ENCODE data around the gene BARX1. TPM values are rescaled to one million over a fixed set of nuclear protein-coding genes. Genes with fewer than 3 reads are reported as not detected.

BARX1 gene
- total RNA-seq, 5 donors from 2014 or later (not counting 1 experiment from before 2014, with no cell fraction given): not detected

- Mint-ChIP-seq H3K36me3 (no peaks in the 10 kb centered on the region), H3K27me3 (peaks cover 29 to 52% of the 10 kb centered on the region in 2 donors), H3K4me3 (no peak overlapping the region), H3K4me1 (no peaks in the 10 kb centered on the region), H3K27ac (no peak overlapping the region), H3K9me3 (no peaks in the 10 kb centered on the region)
- Histone ChIP-seq H3K27ac (ENCODE audit: low read length) (no peak overlapping the region), H3K4me3 (ENCODE audit: control insufficient read depth in 1 of 2, extremely low read depth in 1 of 2, low read length in 1 of 2) (no peak overlapping the region), H3K4me1 (ENCODE audit: control insufficient read depth in 1 of 2, extremely low read depth in 1 of 2, insufficient read depth in 2 of 2, low read length in 2 of 2) (no peaks in the 10 kb centered on the region), H3K36me3 (ENCODE audit: control insufficient read depth in 2 of 2, extremely low read depth in 1 of 2, insufficient read depth in 1 of 2, low read length in 1 of 2) (no peaks in the 10 kb centered on the region), H3K9me3 (no peaks in the 10 kb centered on the region), H3K27me3 (replicated peaks in 1 of 2; ENCODE audit: control insufficient read depth in 2 of 2, extremely low read depth in 1 of 2, insufficient read depth in 2 of 2, low read length in 1 of 2) (peaks cover 0 to 50% of the 10 kb centered on the region in 2 experiments)
- 31% methylated on average over 5 of the region's 8 CpGs for WGBS (ENCODE audit: insufficient coverage)
- POLR2A ChIA-PET: no interaction called here
- no peak for DNase-seq
- no peak for ATAC-seq (replicated peaks in 1 of 4)
- CTCF ChIA-PET: no interaction called here
Measured at GRCh38 chr9:93930070-93930469, 25.1 kb downstream of the BARX1 start.

GRCh38 chr9:93929231-93929630 is 25.9 kb downstream of the BARX1 start:
- Mint-ChIP-seq H3K36me3 (no peaks in the 10 kb centered on the region), H3K27ac (no peak overlapping the region), H3K4me3 (no peak overlapping the region), H3K9me3 (no peaks in the 10 kb centered on the region), H3K27me3 (peaks cover 25 to 47% of the 10 kb centered on the region in 2 donors), H3K4me1 (no peaks in the 10 kb centered on the region)
- Histone ChIP-seq H3K4me1 (ENCODE audit: control insufficient read depth in 1 of 2, extremely low read depth in 1 of 2, insufficient read depth in 2 of 2, low read length in 2 of 2) (no peaks in the 10 kb centered on the region), H3K36me3 (ENCODE audit: control insufficient read depth in 2 of 2, extremely low read depth in 1 of 2, insufficient read depth in 1 of 2, low read length in 1 of 2) (no peaks in the 10 kb centered on the region), H3K27ac (ENCODE audit: low read length) (no peak overlapping the region), H3K4me3 (ENCODE audit: control insufficient read depth in 1 of 2, extremely low read depth in 1 of 2, low read length in 1 of 2) (no peak overlapping the region), H3K9me3 (no peaks in the 10 kb centered on the region), H3K27me3 (replicated peaks in 1 of 2; ENCODE audit: control insufficient read depth in 2 of 2, extremely low read depth in 1 of 2, insufficient read depth in 2 of 2, low read length in 1 of 2) (peaks cover 0 to 45% of the 10 kb centered on the region in 2 experiments)
- ATAC-seq (replicated peaks in 1 of 4) (no peak), DNase-seq (no peak)
- POLR2A ChIA-PET: no interaction called here
- CTCF ChIA-PET: no interaction called here
- WGBS (ENCODE audit: insufficient coverage): no CpG with 5 or more reads among the region's 1 CpG

- no peak for DNase-seq
- Mint-ChIP-seq H3K4me3 (no peak overlapping the region), H3K36me3 (no peaks in the 10 kb centered on the region), H3K27me3 (peaks cover 7 to 12% of the 10 kb centered on the region in 2 donors), H3K9me3 (no peaks in the 10 kb centered on the region), H3K4me1 (no peaks in the 10 kb centered on the region), H3K27ac (no peak overlapping the region)
- CTCF ChIA-PET: no interaction called here
- WGBS (ENCODE audit: insufficient coverage): 67% methylated on average over 1 of the region's 4 CpGs
- peaks cover 0 to 12% of the 10 kb centered on the region in 2 experiments for H3K27me3 ChIP-seq (replicated peaks in 1 of 2; ENCODE audit: control insufficient read depth in 2 of 2, extremely low read depth in 1 of 2, insufficient read depth in 2 of 2, low read length in 1 of 2)
- H3K27ac ChIP-seq (ENCODE audit: low read length): no peak overlapping the region
- no peak overlapping the region for H3K4me3 ChIP-seq (ENCODE audit: control insufficient read depth in 1 of 2, extremely low read depth in 1 of 2, low read length in 1 of 2)
- POLR2A ChIA-PET: no interaction called here
- no peaks in the 10 kb centered on the region for H3K36me3 ChIP-seq (ENCODE audit: control insufficient read depth in 2 of 2, extremely low read depth in 1 of 2, insufficient read depth in 1 of 2, low read length in 1 of 2)
- no peak for ATAC-seq (replicated peaks in 1 of 4)
- no peaks in the 10 kb centered on the region for H3K9me3 ChIP-seq
- no peaks in the 10 kb centered on the region for H3K4me1 ChIP-seq (ENCODE audit: control insufficient read depth in 1 of 2, extremely low read depth in 1 of 2, insufficient read depth in 2 of 2, low read length in 2 of 2)
Measured at GRCh38 chr9:93922535-93922934, 32.6 kb downstream of the BARX1 start.

GRCh38 chr9:93920131-93920800 is 34.9 kb downstream of the BARX1 start:
- Mint-ChIP-seq H3K27ac (no peak overlapping the region), H3K4me3 (no peak overlapping the region), H3K27me3 (peaks cover 0 to 4% of the 10 kb centered on the region in 2 donors), H3K9me3 (no peaks in the 10 kb centered on the region), H3K4me1 (no peaks in the 10 kb centered on the region), H3K36me3 (no peaks in the 10 kb centered on the region)
- H3K4me1 ChIP-seq (ENCODE audit: control insufficient read depth in 1 of 2, extremely low read depth in 1 of 2, insufficient read depth in 2 of 2, low read length in 2 of 2): no peaks in the 10 kb centered on the region
- no peaks in the 10 kb centered on the region for H3K36me3 ChIP-seq (ENCODE audit: control insufficient read depth in 2 of 2, extremely low read depth in 1 of 2, insufficient read depth in 1 of 2, low read length in 1 of 2)
- peaks cover 0 to 8% of the 10 kb centered on the region in 2 experiments for H3K27me3 ChIP-seq (replicated peaks in 1 of 2; ENCODE audit: control insufficient read depth in 2 of 2, extremely low read depth in 1 of 2, insufficient read depth in 2 of 2, low read length in 1 of 2)
- ATAC-seq (replicated peaks in 1 of 4) (no peak), DNase-seq (no peak)
- POLR2A ChIA-PET: no interaction called here
- CTCF ChIA-PET: no interaction called here
- H3K4me3 ChIP-seq (ENCODE audit: control insufficient read depth in 1 of 2, extremely low read depth in 1 of 2, low read length in 1 of 2): no peak overlapping the region
- WGBS (ENCODE audit: insufficient coverage): 72% methylated on average over 14 of the region's 21 CpGs
- no peaks in the 10 kb centered on the region for H3K9me3 ChIP-seq
- no peak overlapping the region for H3K27ac ChIP-seq (ENCODE audit: low read length)

- WGBS (ENCODE audit: insufficient coverage): 61% methylated on average over 6 of the region's 8 CpGs
Measured at GRCh38 chr9:93918061-93918460, 37.1 kb downstream of the BARX1 start.

GRCh38 chr9:93917121-93917853 is 37.9 kb downstream of the BARX1 start:
- Histone ChIP-seq H3K4me1 (ENCODE audit: control insufficient read depth in 1 of 2, extremely low read depth in 1 of 2, insufficient read depth in 2 of 2, low read length in 2 of 2) (peaks cover 0 to under 1% of the 10 kb centered on the region in 2 experiments), H3K4me3 (ENCODE audit: control insufficient read depth in 1 of 2, extremely low read depth in 1 of 2, low read length in 1 of 2) (no peak overlapping the region), H3K27me3 (replicated peaks in 1 of 2; ENCODE audit: control insufficient read depth in 2 of 2, extremely low read depth in 1 of 2, insufficient read depth in 2 of 2, low read length in 1 of 2) (peaks cover 0 to 11% of the 10 kb centered on the region in 2 experiments), H3K27ac (ENCODE audit: low read length) (no peak overlapping the region), H3K36me3 (ENCODE audit: control insufficient read depth in 2 of 2, extremely low read depth in 1 of 2, insufficient read depth in 1 of 2, low read length in 1 of 2) (no peaks in the 10 kb centered on the region), H3K9me3 (no peaks in the 10 kb centered on the region)
- H3K4me1 Mint-ChIP-seq: peaks cover 0 to 2% (median 0%) of the 10 kb centered on the region in 3 donors
- no peaks in the 10 kb centered on the region for H3K27me3 Mint-ChIP-seq
- ChIA-PET CTCF (no interaction called here), POLR2A (no interaction called here)
- H3K27ac Mint-ChIP-seq: peak overlapping the region in 1 of 2 donors; percentile 37
- no peaks in the 10 kb centered on the region for H3K9me3 Mint-ChIP-seq
- DNase-seq (no peak), ATAC-seq (replicated peaks in 1 of 4) (no peak)
- H3K36me3 Mint-ChIP-seq: no peaks in the 10 kb centered on the region
- 91% methylated on average over 10 of the region's 10 CpGs for WGBS (ENCODE audit: insufficient coverage)
- no peak overlapping the region for H3K4me3 Mint-ChIP-seq

More at GRCh38 chr9:93918061-93918460, 37.1 kb downstream of the BARX1 start:
- Histone ChIP-seq H3K27me3 (replicated peaks in 1 of 2; ENCODE audit: control insufficient read depth in 2 of 2, extremely low read depth in 1 of 2, insufficient read depth in 2 of 2, low read length in 1 of 2) (peaks cover 0 to 8% of the 10 kb centered on the region in 2 experiments), H3K9me3 (no peaks in the 10 kb centered on the region), H3K4me1 (ENCODE audit: control insufficient read depth in 1 of 2, extremely low read depth in 1 of 2, insufficient read depth in 2 of 2, low read length in 2 of 2) (no peaks in the 10 kb centered on the region), H3K4me3 (ENCODE audit: control insufficient read depth in 1 of 2, extremely low read depth in 1 of 2, low read length in 1 of 2) (no peak overlapping the region), H3K27ac (ENCODE audit: low read length) (no peak overlapping the region), H3K36me3 (ENCODE audit: control insufficient read depth in 2 of 2, extremely low read depth in 1 of 2, insufficient read depth in 1 of 2, low read length in 1 of 2) (no peaks in the 10 kb centered on the region)
- no peak for DNase-seq
- H3K4me3 Mint-ChIP-seq: no peak overlapping the region
- ChIA-PET CTCF (no interaction called here), POLR2A (no interaction called here)
- no peak for ATAC-seq (replicated peaks in 1 of 4)
- H3K27me3 Mint-ChIP-seq: no peaks in the 10 kb centered on the region
- no peaks in the 10 kb centered on the region for H3K9me3 Mint-ChIP-seq
- H3K36me3 Mint-ChIP-seq: no peaks in the 10 kb centered on the region
- H3K27ac Mint-ChIP-seq: no peak overlapping the region
- no peaks in the 10 kb centered on the region for H3K4me1 Mint-ChIP-seq

Measured in T-cell (primary cell).